Gastrocnemius medialis (tissue), 4 donors: Measurements from ENCODE around the gene UBE2G2.

Source experiments
- POLR2A ChIP-seq, 2 donors: fragments of 450-650 bp; IDR thresholded peaks; one replicate each; pipeline ENCODE4 v1.6.1; 2017; ENCODE audit warnings: antibody characterized with exemption in 2 of 2, mild to moderate bottlenecking in 2 of 2, moderate library complexity in 2 of 2
- TF ChIP-seq, protein P1 (sequence below), 5 experiments: fragments of 450-650 bp in 3 of 5; fragments of 200-600 bp in 2 of 5; sonication (generic) in 2 of 5; IDR thresholded peaks in 4 of 5; conservative IDR thresholded peaks in 1 of 5; 1 replicate in 4 of 5; 2 replicates in 1 of 5; pipeline ENCODE4 v1.5.1; 2016 to 2019; ENCODE audit warnings: antibody characterized with exemption in 5 of 5, mild to moderate bottlenecking in 3 of 5, moderate library complexity in 3 of 5

DNA sequence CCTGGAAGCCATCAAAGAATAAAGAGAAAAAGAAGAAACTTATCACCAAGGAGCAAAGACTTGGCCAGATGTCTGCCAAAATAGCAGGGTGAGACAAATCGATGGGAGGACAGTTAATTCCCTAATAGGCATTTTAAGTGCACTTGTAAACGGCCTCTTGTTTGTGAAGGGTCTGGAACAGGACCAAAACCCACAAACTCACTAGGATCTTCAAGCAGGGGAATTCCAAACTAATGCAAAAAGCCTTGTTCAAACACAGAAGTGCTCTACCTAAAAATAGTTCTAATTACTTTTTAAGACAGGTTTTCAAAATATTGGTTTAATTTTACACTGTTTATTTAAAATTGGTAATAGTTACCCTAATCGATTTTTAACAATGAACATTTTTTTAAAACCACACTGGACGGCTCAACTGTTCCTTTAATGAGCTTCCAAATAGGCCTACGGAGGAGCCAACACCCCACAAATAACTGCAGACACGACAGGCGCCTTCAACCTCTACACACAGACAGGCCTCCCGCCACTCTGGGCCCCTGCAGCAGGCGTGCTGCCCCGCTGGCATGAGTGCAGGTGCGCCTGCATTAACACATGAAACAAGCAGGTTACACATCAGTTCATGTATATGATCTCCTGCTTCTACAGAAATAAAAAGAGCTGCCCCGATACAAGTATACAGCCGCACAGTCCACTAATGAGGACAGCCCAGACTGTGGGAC is 15.8 kb downstream of the UBE2G2 start:
- TF ChIP-seq, protein P1, sequence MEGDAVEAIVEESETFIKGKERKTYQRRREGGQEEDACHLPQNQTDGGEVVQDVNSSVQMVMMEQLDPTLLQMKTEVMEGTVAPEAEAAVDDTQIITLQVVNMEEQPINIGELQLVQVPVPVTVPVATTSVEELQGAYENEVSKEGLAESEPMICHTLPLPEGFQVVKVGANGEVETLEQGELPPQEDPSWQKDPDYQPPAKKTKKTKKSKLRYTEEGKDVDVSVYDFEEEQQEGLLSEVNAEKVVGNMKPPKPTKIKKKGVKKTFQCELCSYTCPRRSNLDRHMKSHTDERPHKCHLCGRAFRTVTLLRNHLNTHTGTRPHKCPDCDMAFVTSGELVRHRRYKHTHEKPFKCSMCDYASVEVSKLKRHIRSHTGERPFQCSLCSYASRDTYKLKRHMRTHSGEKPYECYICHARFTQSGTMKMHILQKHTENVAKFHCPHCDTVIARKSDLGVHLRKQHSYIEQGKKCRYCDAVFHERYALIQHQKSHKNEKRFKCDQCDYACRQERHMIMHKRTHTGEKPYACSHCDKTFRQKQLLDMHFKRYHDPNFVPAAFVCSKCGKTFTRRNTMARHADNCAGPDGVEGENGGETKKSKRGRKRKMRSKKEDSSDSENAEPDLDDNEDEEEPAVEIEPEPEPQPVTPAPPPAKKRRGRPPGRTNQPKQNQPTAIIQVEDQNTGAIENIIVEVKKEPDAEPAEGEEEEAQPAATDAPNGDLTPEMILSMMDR (IDR thresholded peaks at IDR 0.05 in 4 of 5, conservative IDR thresholded peaks at IDR 0.05 in 1 of 5): no peak
- TF ChIP-seq POLR2A (IDR thresholded peaks at IDR 0.05): no peak
